ENCODE results near the gene LRFN2. TPM values are rescaled to one million over a fixed set of nuclear protein-coding genes. Genes with fewer than 3 reads are reported as not detected.

The LRFN2 gene
- total RNA-seq, 3 donors from 2014 or later (not counting 1 experiment from before 2014, with no cell fraction given) = 3.0 to 3.6 (median 3.5) TPM

DNA sequence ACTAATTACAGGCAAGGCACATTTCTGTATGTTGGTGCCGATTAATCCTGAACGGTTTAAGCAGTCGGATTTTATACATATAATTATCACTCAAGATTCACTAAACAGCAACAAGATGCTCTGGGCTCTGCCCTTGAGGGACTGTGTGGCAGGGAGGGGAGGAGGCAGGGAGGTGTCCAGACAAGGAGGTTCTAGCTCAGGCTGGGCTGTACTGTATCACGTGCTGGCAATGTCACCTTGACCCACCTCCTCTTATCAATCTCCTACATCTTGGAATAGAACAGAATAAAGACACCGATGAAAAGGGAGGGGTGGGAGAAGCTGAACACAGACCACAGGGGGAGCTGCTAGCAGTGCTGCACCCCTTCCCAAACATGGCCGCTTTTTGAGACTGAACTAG lies 65.7 kb downstream of the LRFN2 start:
- TF ChIP-seq, protein P1, sequence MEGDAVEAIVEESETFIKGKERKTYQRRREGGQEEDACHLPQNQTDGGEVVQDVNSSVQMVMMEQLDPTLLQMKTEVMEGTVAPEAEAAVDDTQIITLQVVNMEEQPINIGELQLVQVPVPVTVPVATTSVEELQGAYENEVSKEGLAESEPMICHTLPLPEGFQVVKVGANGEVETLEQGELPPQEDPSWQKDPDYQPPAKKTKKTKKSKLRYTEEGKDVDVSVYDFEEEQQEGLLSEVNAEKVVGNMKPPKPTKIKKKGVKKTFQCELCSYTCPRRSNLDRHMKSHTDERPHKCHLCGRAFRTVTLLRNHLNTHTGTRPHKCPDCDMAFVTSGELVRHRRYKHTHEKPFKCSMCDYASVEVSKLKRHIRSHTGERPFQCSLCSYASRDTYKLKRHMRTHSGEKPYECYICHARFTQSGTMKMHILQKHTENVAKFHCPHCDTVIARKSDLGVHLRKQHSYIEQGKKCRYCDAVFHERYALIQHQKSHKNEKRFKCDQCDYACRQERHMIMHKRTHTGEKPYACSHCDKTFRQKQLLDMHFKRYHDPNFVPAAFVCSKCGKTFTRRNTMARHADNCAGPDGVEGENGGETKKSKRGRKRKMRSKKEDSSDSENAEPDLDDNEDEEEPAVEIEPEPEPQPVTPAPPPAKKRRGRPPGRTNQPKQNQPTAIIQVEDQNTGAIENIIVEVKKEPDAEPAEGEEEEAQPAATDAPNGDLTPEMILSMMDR (IDR thresholded peaks at IDR 0.05) = no peak
- Histone ChIP-seq H3K36me3 (ENCODE audit: control insufficient read depth, insufficient read depth, low read length) (no peaks in the 10 kb centered on the region), H3K27me3 (ENCODE audit: control insufficient read depth, insufficient read depth, low read length) (no peaks in the 10 kb centered on the region), H3K4me1 (ENCODE audit: control insufficient read depth, insufficient read depth, low read length) (no peaks in the 10 kb centered on the region), H3K9me3 (ENCODE audit: control insufficient read depth, insufficient read depth, low read length) (no peaks in the 10 kb centered on the region), H3K27ac (ENCODE audit: low read length) (no peak overlapping the region), H3K4me3 (ENCODE audit: low read length) (no peak overlapping the region)
- Mint-ChIP-seq H3K27ac (no peak overlapping the region), H3K27me3 (ENCODE audit: low read depth in 2 of 2) (peaks cover 5 to 6% of the 10 kb centered on the region in 2 donors), H3K9me3 (no peaks in the 10 kb centered on the region), H3K36me3 (no peaks in the 10 kb centered on the region), H3K4me1 (peaks cover 11 to 41% of the 10 kb centered on the region in 2 donors), H3K4me3 (no peak overlapping the region)
- WGBS (ENCODE audit: insufficient coverage) = 83% methylated on average over 5 of the region's 6 CpGs
- ATAC-seq (no peak), DNase-seq (no peak)
- intact Hi-C loops (cut with micrococcal nuclease) = no loop called here

GRCh38 chr6:40520678-40521077 lies 66.5 kb downstream of the LRFN2 start:
- Histone ChIP-seq H3K27ac (ENCODE audit: low read length) (no peak overlapping the region), H3K36me3 (ENCODE audit: control insufficient read depth, insufficient read depth, low read length) (no peaks in the 10 kb centered on the region), H3K4me3 (ENCODE audit: low read length) (no peak overlapping the region), H3K27me3 (ENCODE audit: control insufficient read depth, insufficient read depth, low read length) (no peaks in the 10 kb centered on the region), H3K9me3 (ENCODE audit: control insufficient read depth, insufficient read depth, low read length) (no peaks in the 10 kb centered on the region), H3K4me1 (ENCODE audit: control insufficient read depth, insufficient read depth, low read length) (no peaks in the 10 kb centered on the region)
- Mint-ChIP-seq H3K36me3 (no peaks in the 10 kb centered on the region), H3K27ac (no peak overlapping the region), H3K4me1 (peaks cover 11 to 42% of the 10 kb centered on the region in 2 donors), H3K27me3 (ENCODE audit: low read depth in 2 of 2) (peaks cover 5 to 7% of the 10 kb centered on the region in 2 donors), H3K9me3 (no peaks in the 10 kb centered on the region), H3K4me3 (no peak overlapping the region)
- DNase-seq (no peak), ATAC-seq (no peak)
- TF ChIP-seq, protein P1 (IDR thresholded peaks at IDR 0.05) = no peak
- intact Hi-C loops (cut with micrococcal nuclease) = no loop called here
- WGBS (ENCODE audit: insufficient coverage) = 85% methylated on average over 10 of the region's 10 CpGs

- ATAC-seq = no peak
- no peak for DNase-seq
- Mint-ChIP-seq H3K27ac (no peak overlapping the region), H3K36me3 (no peaks in the 10 kb centered on the region), H3K4me3 (no peak overlapping the region), H3K9me3 (no peaks in the 10 kb centered on the region), H3K27me3 (ENCODE audit: low read depth in 2 of 2) (peaks cover 5 to 7% of the 10 kb centered on the region in 2 donors), H3K4me1 (peaks cover 11 to 42% of the 10 kb centered on the region in 2 donors)
- 43% methylated on average over 5 of the region's 5 CpGs for WGBS (ENCODE audit: insufficient coverage)
- no peaks in the 10 kb centered on the region for H3K36me3 ChIP-seq (ENCODE audit: control insufficient read depth, insufficient read depth, low read length)
- no peak overlapping the region for H3K27ac ChIP-seq (ENCODE audit: low read length)
- no peak overlapping the region for H3K4me3 ChIP-seq (ENCODE audit: low read length)
- H3K4me1 ChIP-seq (ENCODE audit: control insufficient read depth, insufficient read depth, low read length) = no peaks in the 10 kb centered on the region
- TF ChIP-seq, protein P1 (IDR thresholded peaks at IDR 0.05) = no peak
- no peaks in the 10 kb centered on the region for H3K27me3 ChIP-seq (ENCODE audit: control insufficient read depth, insufficient read depth, low read length)
- H3K9me3 ChIP-seq (ENCODE audit: control insufficient read depth, insufficient read depth, low read length) = no peaks in the 10 kb centered on the region
- intact Hi-C loops (cut with micrococcal nuclease) = no loop called here
Measured at GRCh38 chr6:40520084-40520483, 67.1 kb downstream of the LRFN2 start.

DNA sequence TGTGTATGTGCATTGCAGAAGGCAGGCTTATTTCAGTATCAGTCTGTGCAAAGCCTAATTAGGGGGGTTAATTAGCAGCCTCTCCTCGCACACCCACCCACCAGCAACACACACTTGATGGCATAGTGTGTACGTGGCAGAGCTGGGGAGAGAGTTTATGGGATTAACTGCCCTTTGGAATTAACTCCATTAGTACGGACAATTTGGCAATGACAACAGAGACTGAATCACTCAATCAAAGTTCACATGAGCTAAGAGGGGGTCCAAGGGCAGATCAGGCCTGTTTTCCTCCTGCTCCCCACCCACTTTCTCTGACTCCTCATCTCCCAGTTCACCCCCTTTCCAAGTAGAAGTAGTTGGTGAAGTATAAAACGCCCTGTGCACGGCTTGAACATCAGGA lies 69.5 kb downstream of the LRFN2 start:
- peaks cover 11 to 37% of the 10 kb centered on the region in 2 donors for H3K4me1 Mint-ChIP-seq
- WGBS (ENCODE audit: insufficient coverage) = 77% methylated on average over 3 of the region's 5 CpGs
- Histone ChIP-seq H3K4me3 (ENCODE audit: low read length) (no peak overlapping the region), H3K9me3 (ENCODE audit: control insufficient read depth, insufficient read depth, low read length) (no peaks in the 10 kb centered on the region), H3K4me1 (ENCODE audit: control insufficient read depth, insufficient read depth, low read length) (no peaks in the 10 kb centered on the region), H3K27me3 (ENCODE audit: control insufficient read depth, insufficient read depth, low read length) (no peaks in the 10 kb centered on the region), H3K27ac (ENCODE audit: low read length) (no peak overlapping the region), H3K36me3 (ENCODE audit: control insufficient read depth, insufficient read depth, low read length) (no peaks in the 10 kb centered on the region)
- no peaks in the 10 kb centered on the region for H3K36me3 Mint-ChIP-seq
- intact Hi-C loops (cut with micrococcal nuclease) = no loop called here
- TF ChIP-seq, protein P1 (IDR thresholded peaks at IDR 0.05) = no peak
- no peaks in the 10 kb centered on the region for H3K9me3 Mint-ChIP-seq
- H3K27me3 Mint-ChIP-seq (ENCODE audit: low read depth in 2 of 2) = peaks cover 5 to 7% of the 10 kb centered on the region in 2 donors
- ATAC-seq = no peak
- no peak for DNase-seq
- no peak overlapping the region for H3K27ac Mint-ChIP-seq
- H3K4me3 Mint-ChIP-seq = no peak overlapping the region

All from natural killer cell (primary cell).